PC-3 (cell line): ENCODE measurements around the gene CHN1. TPM values are rescaled to one million over a fixed set of nuclear protein-coding genes. Genes with fewer than 3 reads are reported as not detected.

Experiments
- ATAC-seq: fragments of 200-7000 bp; cut with Tn5 transposase; 2 replicates; pipeline ENCODE4 v1.9.1; 2020; ENCODE audit warnings: mild to moderate bottlenecking, moderate library complexity
- BruUV-seq: library from RNA; stranded (reverse); fragments of 400-500 nt; replicated peaks from 2 replicates; lab custom pipeline; 2021; lab: Mats Ljungman, UMichigan
- CTCF ChIA-PET: fragments of 300-600 bp; sonication (Branson Sonifier 250); formaldehyde crosslinking; loops from one replicate; lab custom pipeline; 2022; ENCODE audit warnings: antibody characterized with exemption; lab: Charles Lee
- POLR2A ChIA-PET: fragments of 300-600 bp; sonication (Branson Sonifier 250); formaldehyde crosslinking; loops from one replicate; lab custom pipeline; 2022; ENCODE audit warnings: antibody characterized with exemption; ENCODE audit not compliant: unreplicated experiment; lab: Charles Lee
- DNase-seq: peaks from one replicate; pipeline ENCODE4 v3.0.0-alpha.2; 2015
- H2AFZ ChIP-seq: fragments of 300-600 bp; sonication (generic); 2 replicates; pipeline ENCODE4 v1.6.0; 2016; ENCODE audit warnings: antibody characterized with exemption, low read length
- H3F3A ChIP-seq: fragments of 300-600 bp; sonication (generic); one replicate; pipeline ENCODE4 v1.6.0; 2017; ENCODE audit warnings: antibody characterized with exemption, low read length, control low read depth, mild to moderate bottlenecking; ENCODE audit not compliant: unreplicated experiment
- H3K27ac ChIP-seq: fragments of 300-600 bp; sonication (generic); 2 replicates; pipeline ENCODE4 v1.5.1; 2016; ENCODE audit warnings: mild to moderate bottlenecking, low read length
- H3K27me3 ChIP-seq: fragments of 300-600 bp; sonication (generic); 2 replicates; pipeline ENCODE4 v1.6.1; 2016; ENCODE audit warnings: low read length, mixed read lengths
- H3K36me3 ChIP-seq: fragments of 300-600 bp; sonication (generic); 2 replicates; pipeline ENCODE4 v1.6.1; 2016; ENCODE audit warnings: low read depth, mixed run types, low read length, mixed read lengths
- H3K4me1 ChIP-seq: fragments of 300-600 bp; sonication (generic); 2 replicates; pipeline ENCODE4 v1.5.1; 2016; ENCODE audit warnings: low read length; ENCODE audit not compliant: insufficient read depth
- H3K4me2 ChIP-seq: fragments of 300-600 bp; sonication (generic); 2 replicates; pipeline ENCODE4 v1.6.0; 2016; ENCODE audit warnings: low read length
- H3K4me3 ChIP-seq: fragments of 300-600 bp; sonication (generic); 2 replicates; pipeline ENCODE4 v1.5.1; 2016; ENCODE audit warnings: mild to moderate bottlenecking, low read length, mixed read lengths
- H3K79me2 ChIP-seq: fragments of 300-600 bp; sonication (generic); 2 replicates; pipeline ENCODE4 v1.6.1; 2017; ENCODE audit warnings: low read length, mixed read lengths
- H3K9ac ChIP-seq: fragments of 300-600 bp; sonication (generic); 2 replicates; pipeline ENCODE4 v1.6.0; 2016; ENCODE audit warnings: mild to moderate bottlenecking, low read length
- H3K9me2 ChIP-seq: fragments of 300-600 bp; sonication (generic); replicated peaks from 2 replicates; pipeline ENCODE4 v1.6.1; 2016; ENCODE audit warnings: mixed run types, low read length, mixed read lengths
- H3K9me3 ChIP-seq: fragments of 300-600 bp; sonication (generic); 2 replicates; pipeline ENCODE4 v1.6.1; 2016; ENCODE audit warnings: low read length, mixed read lengths
- H4K20me1 ChIP-seq: fragments of 300-600 bp; sonication (generic); 2 replicates; pipeline ENCODE4 v1.6.1; 2016; ENCODE audit warnings: low read length, mixed read lengths
- EZH2 ChIP-seq: fragments of 300-600 bp; sonication (generic); IDR thresholded peaks from one replicate; pipeline ENCODE4 v1.6.1; 2017; ENCODE audit warnings: antibody characterized with exemption, mild to moderate bottlenecking, low read length; ENCODE audit not compliant: unreplicated experiment
- EZH2phosphoT487 ChIP-seq: fragments of 300-600 bp; sonication (generic); IDR thresholded peaks from 2 replicates; pipeline ENCODE4 v1.6.1; 2018; ENCODE audit warnings: mild to moderate bottlenecking, antibody characterized with exemption, low read length, borderline replicate concordance
- intact Hi-C: fragments of 100-400 bp; cut with micrococcal nuclease; formaldehyde crosslinking; loops from 2 replicates; pipeline ENCODE4 v1.9.0; 2023
- total RNA-seq: library from RNA; depleted of rRNA; stranded (reverse); fragments of >200 nt; gene quantifications from 2 replicates; pipeline ENCODE4 v1.2.3, GENCODE V29; 2014
- TF ChIP-seq, protein P1 (sequence below): fragments of 300-600 bp; sonication (generic); conservative IDR thresholded peaks from 2 replicates; pipeline ENCODE4 v1.5.1; 2017; ENCODE audit warnings: antibody characterized with exemption, low read depth, mild to moderate bottlenecking, low read length

Gene CHN1
- total RNA-seq, 1 experiment from 2014 or later = 7.8 TPM

DNA sequence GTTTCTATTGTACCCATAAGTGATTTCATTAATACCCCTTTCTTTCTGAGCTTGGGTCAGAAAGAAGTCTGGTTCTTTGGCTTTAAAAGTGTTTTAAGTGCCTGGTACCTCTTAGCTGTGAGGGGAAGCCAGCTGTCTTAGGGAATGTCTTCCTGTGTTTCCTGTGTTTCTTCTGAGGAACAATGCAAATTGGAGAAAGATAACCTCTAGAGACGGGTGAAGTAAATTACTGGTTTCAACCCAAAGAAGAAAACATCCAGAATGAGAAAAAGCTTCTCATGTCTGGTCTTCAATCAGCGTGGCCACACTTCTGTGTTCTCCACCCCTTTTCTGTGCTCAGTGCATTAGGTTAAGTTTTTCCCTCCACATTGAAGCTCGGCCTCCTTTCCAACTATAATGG lies 10.2 kb upstream of the CHN1 start:
- ChIA-PET POLR2A (no interaction called here), CTCF (no interaction called here)
- H3K4me3 ChIP-seq = no peak overlapping the region
- intact Hi-C loops = no loop called here
- H3K9ac ChIP-seq = no peak overlapping the region
- H4K20me1 ChIP-seq = no peaks in the 10 kb centered on the region
- no peaks in the 10 kb centered on the region for H3K36me3 ChIP-seq
- BruUV-seq = no TSS peak
- H3K27ac ChIP-seq = no peak overlapping the region
- ATAC-seq (no peak), DNase-seq (no peak)
- no peak overlapping the region for H2AFZ ChIP-seq
- H3K27me3 ChIP-seq = no peaks in the 10 kb centered on the region
- no peak overlapping the region for H3K4me2 ChIP-seq
- TF ChIP-seq EZH2 = no peak
- TF ChIP-seq, protein P1, sequence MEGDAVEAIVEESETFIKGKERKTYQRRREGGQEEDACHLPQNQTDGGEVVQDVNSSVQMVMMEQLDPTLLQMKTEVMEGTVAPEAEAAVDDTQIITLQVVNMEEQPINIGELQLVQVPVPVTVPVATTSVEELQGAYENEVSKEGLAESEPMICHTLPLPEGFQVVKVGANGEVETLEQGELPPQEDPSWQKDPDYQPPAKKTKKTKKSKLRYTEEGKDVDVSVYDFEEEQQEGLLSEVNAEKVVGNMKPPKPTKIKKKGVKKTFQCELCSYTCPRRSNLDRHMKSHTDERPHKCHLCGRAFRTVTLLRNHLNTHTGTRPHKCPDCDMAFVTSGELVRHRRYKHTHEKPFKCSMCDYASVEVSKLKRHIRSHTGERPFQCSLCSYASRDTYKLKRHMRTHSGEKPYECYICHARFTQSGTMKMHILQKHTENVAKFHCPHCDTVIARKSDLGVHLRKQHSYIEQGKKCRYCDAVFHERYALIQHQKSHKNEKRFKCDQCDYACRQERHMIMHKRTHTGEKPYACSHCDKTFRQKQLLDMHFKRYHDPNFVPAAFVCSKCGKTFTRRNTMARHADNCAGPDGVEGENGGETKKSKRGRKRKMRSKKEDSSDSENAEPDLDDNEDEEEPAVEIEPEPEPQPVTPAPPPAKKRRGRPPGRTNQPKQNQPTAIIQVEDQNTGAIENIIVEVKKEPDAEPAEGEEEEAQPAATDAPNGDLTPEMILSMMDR = no peak
- TF ChIP-seq EZH2phosphoT487 = no peak
- H3K79me2 ChIP-seq = no peaks in the 10 kb centered on the region
- no peaks in the 10 kb centered on the region for H3K9me2 ChIP-seq
- no peaks in the 10 kb centered on the region for H3K9me3 ChIP-seq
- H3K4me1 ChIP-seq = no peaks in the 10 kb centered on the region
- no peaks in the 10 kb centered on the region for H3F3A ChIP-seq

DNA sequence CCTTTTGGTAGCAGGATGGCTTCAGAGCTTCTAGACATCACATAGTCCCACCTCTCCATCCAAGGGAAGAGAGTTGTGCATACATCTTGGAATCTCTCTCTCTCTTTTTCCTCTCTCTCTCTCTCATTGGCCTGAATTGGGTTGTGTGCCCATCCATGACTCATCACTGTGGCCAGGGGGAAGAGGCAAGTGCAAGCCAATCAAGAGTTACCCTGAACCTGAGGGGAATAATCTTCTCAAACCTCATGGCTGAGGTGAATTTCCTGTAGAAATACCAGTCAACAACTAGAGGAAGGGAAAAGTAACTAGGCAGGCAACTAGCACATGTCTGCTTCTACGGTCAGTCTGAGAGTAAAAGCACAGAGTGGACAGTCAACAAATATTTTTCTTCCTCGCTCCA lies 7.3 kb upstream of the CHN1 start:
- H3K9ac ChIP-seq = no peak overlapping the region
- H3K79me2 ChIP-seq = no peaks in the 10 kb centered on the region
- H3K4me2 ChIP-seq = no peak overlapping the region
- ChIA-PET CTCF (interaction anchor here (0.7 kb wide), 1 partner anchor 343 kb away, joined by 4 read pairs; no protein-coding TSS in a partner anchor), POLR2A (no interaction called here)
- H3K9me3 ChIP-seq = no peaks in the 10 kb centered on the region
- no TSS peak for BruUV-seq
- no peaks in the 10 kb centered on the region for H3K36me3 ChIP-seq
- peaks cover 13% of the 10 kb centered on the region for H3K27me3 ChIP-seq
- no peaks in the 10 kb centered on the region for H3F3A ChIP-seq
- ATAC-seq (no peak; the same call in 1 of the 2 replicates), DNase-seq (no peak)
- no peaks in the 10 kb centered on the region for H3K9me2 ChIP-seq
- H2AFZ ChIP-seq = no peak overlapping the region
- H3K27ac ChIP-seq = no peak overlapping the region
- intact Hi-C loops = no loop called here
- H3K4me1 ChIP-seq = no peaks in the 10 kb centered on the region
- no peak overlapping the region for H3K4me3 ChIP-seq
- TF ChIP-seq, protein P1 = no peak
- no peak for TF ChIP-seq EZH2phosphoT487
- TF ChIP-seq EZH2 = no peak
- H4K20me1 ChIP-seq = no peaks in the 10 kb centered on the region

DNA sequence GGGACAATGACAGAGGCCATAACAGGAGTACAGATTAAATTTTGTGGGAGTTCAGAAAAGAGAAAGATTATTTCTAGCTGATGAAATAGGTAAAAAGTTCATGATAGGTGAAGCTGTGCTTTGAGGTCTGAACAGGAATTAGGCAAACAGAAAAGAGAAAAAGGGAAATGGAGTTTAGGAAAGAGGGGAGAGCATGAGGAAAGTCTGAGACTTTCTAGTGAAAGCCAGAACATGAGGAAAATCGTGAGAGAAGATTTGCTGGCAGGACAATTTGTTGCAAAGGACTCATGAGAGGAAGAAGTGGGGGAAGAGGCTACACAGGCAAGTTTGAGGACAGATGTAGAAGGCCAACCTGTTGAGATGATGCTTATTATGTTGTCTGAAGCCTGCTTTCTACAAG lies 6.3 kb upstream of the CHN1 start:
- DNase-seq (no peak), ATAC-seq (no peak)
- Histone ChIP-seq H3K9me2 (no peaks in the 10 kb centered on the region), H3K4me1 (no peaks in the 10 kb centered on the region), H3K27me3 (peaks cover 23% of the 10 kb centered on the region), H3K9me3 (no peaks in the 10 kb centered on the region), H3K4me3 (no peak overlapping the region), H3K79me2 (no peaks in the 10 kb centered on the region), H3K36me3 (no peaks in the 10 kb centered on the region), H3K27ac (no peak overlapping the region), H4K20me1 (no peaks in the 10 kb centered on the region), H3K9ac (no peak overlapping the region), H3K4me2 (no peak overlapping the region), H2AFZ (no peak overlapping the region), H3F3A (no peaks in the 10 kb centered on the region)
- no TSS peak for BruUV-seq
- intact Hi-C loops = no loop called here
- ChIA-PET POLR2A (no interaction called here), CTCF (interaction anchor here (0.6 kb wide), 1 partner anchor 318 kb away, joined by 11 read pairs; no protein-coding TSS in a partner anchor)
- TF ChIP-seq, protein P1 = no peak
